ENCODE data around the gene TMEM9B.

TMEM9B gene

DNA sequence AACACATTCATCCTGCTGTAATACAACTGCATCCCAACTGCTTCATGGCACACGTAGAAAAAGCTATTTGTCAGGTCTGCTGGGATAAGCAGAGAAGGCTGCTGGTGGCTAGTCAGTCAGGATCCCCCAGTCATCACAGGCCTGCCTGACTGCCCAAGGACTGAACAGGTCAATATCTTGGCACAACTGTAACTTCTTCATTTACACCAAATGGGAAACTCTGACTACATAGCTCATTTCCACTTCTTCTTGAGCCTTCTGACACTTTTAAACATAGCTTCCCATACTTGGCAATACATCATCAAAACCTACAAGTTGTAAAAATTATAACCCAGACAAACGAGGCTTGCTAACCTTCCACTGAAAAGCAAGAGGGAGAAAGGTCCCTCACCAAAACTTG, 2.8 kb downstream of the TMEM9B start:
- Histone ChIP-seq H3K9ac (peak overlapping the region in 3 of 11 experiments; percentile 7 to 47 (median 22); a peak in 2 of 22 replicates), H3K27me3 (no peaks in the 10 kb centered on the region), H3K9me3 (replicated peaks in 1 of 11) (no peaks in the 10 kb centered on the region), H3K27ac (no peak overlapping the region), H3K4me2 (peak overlapping the region in 2 of 11 experiments; percentile 27 to 97; a peak in 3 of 22 replicates), H3K4me1 (peaks cover 25 to 50% (median 27%) of the 10 kb centered on the region in 10 experiments), H3K4me3 (no peak overlapping the region), H3K36me3 (peaks cover 0 to 27% (median 6%) of the 10 kb centered on the region in 11 experiments; a peak in 10 of 22 replicates), H4K20me1 (peaks cover 13 to 57% (median 38%) of the 10 kb centered on the region in 11 experiments; a peak in 16 of 22 replicates)
- TF ChIP-seq Cebpa-rat (IDR thresholded peaks at IDR 0.05): no peak

- Histone ChIP-seq H3K36me3 (peaks cover 15 to 44% (median 22%) of the 10 kb centered on the region in 11 experiments), H3K9me3 (replicated peaks in 1 of 11) (no peaks in the 10 kb centered on the region), H3K27ac (no peak overlapping the region), H3K4me2 (peak overlapping the region in 2 of 11 experiments; percentile 6 to 18; a peak in 2 of 22 replicates), H3K9ac (peak overlapping the region in 1 of 11 experiments; percentile 39; a peak in 1 of 22 replicates), H3K4me3 (no peak overlapping the region), H3K27me3 (no peaks in the 10 kb centered on the region), H4K20me1 (peaks cover 13 to 68% (median 38%) of the 10 kb centered on the region in 11 experiments; a peak in 16 of 22 replicates), H3K4me1 (peaks cover 14 to 37% (median 16%) of the 10 kb centered on the region in 10 experiments)
- no peak for TF ChIP-seq Cebpa-rat (IDR thresholded peaks at IDR 0.05)
Measured at GRCh38 chr11:8959546-8960166, 4.6 kb downstream of the TMEM9B start.

GRCh38 chr11:8956860-8957259, 7.4 kb downstream of the TMEM9B start:
- Histone ChIP-seq H3K4me3 (no peak overlapping the region), H3K9ac (no peak overlapping the region), H3K4me1 (peaks cover 0 to 20% (median 0%) of the 10 kb centered on the region in 10 experiments; a peak in 5 of 20 replicates), H4K20me1 (peaks cover 0 to 51% (median 34%) of the 10 kb centered on the region in 11 experiments; a peak in 15 of 22 replicates), H3K9me3 (replicated peaks in 1 of 11) (no peaks in the 10 kb centered on the region), H3K36me3 (peaks cover 40 to 72% (median 48%) of the 10 kb centered on the region in 11 experiments), H3K27ac (no peak overlapping the region), H3K27me3 (no peaks in the 10 kb centered on the region), H3K4me2 (no peak overlapping the region)
- no peak for TF ChIP-seq Cebpa-rat (IDR thresholded peaks at IDR 0.05)

- Histone ChIP-seq H3K9ac (no peak overlapping the region), H3K36me3 (peaks cover 57 to 80% (median 71%) of the 10 kb centered on the region in 11 experiments), H3K4me3 (no peak overlapping the region), H3K27ac (no peak overlapping the region), H3K9me3 (replicated peaks in 1 of 11) (no peaks in the 10 kb centered on the region), H3K4me1 (peaks cover 0 to 7% (median 0%) of the 10 kb centered on the region in 10 experiments; a peak in 2 of 20 replicates), H4K20me1 (peaks cover 0 to 6% (median 0%) of the 10 kb centered on the region in 11 experiments; a peak in 1 of 22 replicates), H3K4me2 (no peak overlapping the region), H3K27me3 (no peaks in the 10 kb centered on the region)
- no peak for TF ChIP-seq Cebpa-rat (IDR thresholded peaks at IDR 0.05)
Measured at GRCh38 chr11:8948886-8949285, 15.4 kb downstream of the TMEM9B start.

- H3K9me3 ChIP-seq (replicated peaks in 1 of 11): no peaks in the 10 kb centered on the region
- H3K36me3 ChIP-seq: peaks cover 44 to 65% (median 56%) of the 10 kb centered on the region in 11 experiments
- no peak overlapping the region for H3K4me3 ChIP-seq
- TF ChIP-seq Cebpa-rat (IDR thresholded peaks at IDR 0.05): no peak
- H3K27me3 ChIP-seq: no peaks in the 10 kb centered on the region
- no peak overlapping the region for H3K4me2 ChIP-seq
- H3K27ac ChIP-seq: no peak overlapping the region
- no peaks in the 10 kb centered on the region for H4K20me1 ChIP-seq
- H3K9ac ChIP-seq: no peak overlapping the region
- H3K4me1 ChIP-seq: peaks cover 0 to 7% (median 0%) of the 10 kb centered on the region in 10 experiments; a peak in 2 of 20 replicates
Measured at GRCh38 chr11:8947230-8947943, 16.9 kb downstream of the TMEM9B start.

- H3K4me2 ChIP-seq: no peak within 1 kb of the TSS
- H3K36me3 ChIP-seq: peaks cover 4 to 17% (median 12%) of the 10 kb centered on the region in 11 experiments; a peak in 21 of 22 replicates
- TF ChIP-seq Cebpa-rat (IDR thresholded peaks at IDR 0.05): no peak
- H3K9me3 ChIP-seq (replicated peaks in 1 of 11): no peaks in the 10 kb centered on the region
- H3K9ac ChIP-seq: no peak within 1 kb of the TSS
- H3K4me3 ChIP-seq: no peak within 1 kb of the TSS
- H3K27me3 ChIP-seq: no peaks in the 10 kb centered on the region
- H3K4me1 ChIP-seq: no peaks in the 10 kb centered on the region
- H4K20me1 ChIP-seq: no peaks in the 10 kb centered on the region
- no peak within 1 kb of the TSS for H3K27ac ChIP-seq
Measured at GRCh38 chr11:8942518-8943066, 21.6 kb downstream of the TMEM9B start, which contains the start of gene ASCL3. TSS of gene ASCL3 (minus strand) at chr11:8943016. CDS start at chr11:8938161, 4,855 bp downstream.

GRCh38 chr11:8941341-8942103, 22.7 kb downstream of the TMEM9B start:
- Histone ChIP-seq H3K9ac (no peak overlapping the region), H3K4me1 (no peaks in the 10 kb centered on the region), H3K9me3 (replicated peaks in 1 of 11) (no peaks in the 10 kb centered on the region), H3K4me2 (no peak overlapping the region), H3K27ac (no peak overlapping the region), H3K4me3 (no peak overlapping the region), H3K36me3 (peaks cover 0 to 6% (median 2%) of the 10 kb centered on the region in 11 experiments; a peak in 6 of 22 replicates), H4K20me1 (no peaks in the 10 kb centered on the region), H3K27me3 (no peaks in the 10 kb centered on the region)
- no peak for TF ChIP-seq Cebpa-rat (IDR thresholded peaks at IDR 0.05)

DNA sequence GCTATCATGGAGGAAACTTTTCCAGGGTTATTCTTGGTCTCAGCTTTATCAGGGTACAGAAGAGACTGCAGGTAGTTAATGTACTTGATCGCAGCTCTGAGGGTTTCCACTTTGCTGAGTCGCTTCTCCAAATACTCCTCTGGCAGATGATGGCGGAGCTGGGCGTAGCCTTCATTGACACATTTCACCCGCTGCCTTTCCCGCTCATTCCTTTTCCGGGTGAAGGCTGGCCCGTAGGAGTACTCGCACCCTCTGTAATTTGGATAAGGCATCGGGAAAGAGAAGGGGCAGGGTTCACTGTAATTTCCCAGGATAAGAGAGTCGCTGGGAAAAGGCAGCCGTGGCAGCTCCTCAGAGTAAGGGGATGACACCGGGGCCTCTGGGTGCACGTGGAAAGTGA, 26.6 kb downstream of the TMEM9B start:
- Histone ChIP-seq H3K4me1 (no peaks in the 10 kb centered on the region), H3K36me3 (no peaks in the 10 kb centered on the region), H3K4me3 (no peak overlapping the region), H3K27ac (no peak overlapping the region), H3K4me2 (no peak overlapping the region), H3K9ac (no peak overlapping the region), H3K27me3 (no peaks in the 10 kb centered on the region), H4K20me1 (no peaks in the 10 kb centered on the region), H3K9me3 (replicated peaks in 1 of 11) (no peaks in the 10 kb centered on the region)
- TF ChIP-seq Cebpa-rat (IDR thresholded peaks at IDR 0.05): no peak
